Heart left ventricle (tissue), 16 donors: ENCODE results near the gene STK4. TPM values are rescaled to one million over a fixed set of nuclear protein-coding genes. Genes with fewer than 3 reads are reported as not detected.

Experiments used
- ATAC-seq, 4 donors: fragments of 200-7000 bp; cut with Tn5 transposase; one replicate each; pipeline ENCODE4 v1.9.1; 2020 to 2022; ENCODE audit warnings: moderate library complexity in 4 of 4, mild to moderate bottlenecking in 3 of 4, moderate number of reproducible peaks in 1 of 4
- DNase-seq, 5 donors: peaks; one replicate each; pipeline ENCODE4 v3.0.0-alpha.2; 2020
- H3K27ac ChIP-seq, 12 donors: fragments of 200-600 bp; sonication (generic) in 4 of 12; one replicate each; pipeline versions ENCODE4 v1.5.0 to v1.8.0; 2016 to 2022; ENCODE audit warnings: mild to moderate bottlenecking in 2 of 12
- H3K27me3 ChIP-seq, 9 donors: fragments of 200-600 bp; sonication (generic) in 2 of 9; one replicate each; pipeline versions ENCODE4 v1.5.1 to v1.8.0; 2016 to 2022; ENCODE audit warnings: mild to moderate bottlenecking in 3 of 9
- H3K36me3 ChIP-seq, 9 donors: fragments of 200-600 bp; sonication (generic) in 2 of 9; one replicate each; pipeline versions ENCODE4 v1.5.0 to v1.8.0; 2018 to 2022; ENCODE audit warnings: mild to moderate bottlenecking in 2 of 9
- H3K4me1 ChIP-seq, 12 donors: fragments of 200-600 bp; sonication (generic) in 4 of 12; one replicate each; pipeline versions ENCODE4 v1.5.0 to v1.8.0; 2016 to 2022; ENCODE audit warnings: mild to moderate bottlenecking in 3 of 12
- H3K4me3 ChIP-seq, 12 donors: fragments of 200-600 bp; sonication (generic) in 4 of 12; one replicate each; pipeline versions ENCODE4 v1.5.0 to v1.8.0; 2017 to 2022; ENCODE audit warnings: mild to moderate bottlenecking in 9 of 12, moderate library complexity in 4 of 12
- H3K9me3 ChIP-seq, 12 donors: fragments of 200-600 bp; sonication (generic) in 4 of 12; one replicate each; pipeline versions ENCODE4 v1.5.0 to v1.8.0; 2016 to 2022; ENCODE audit warnings: mild to moderate bottlenecking in 1 of 12
- CTCF ChIP-seq, 12 donors: fragments of 200-600 bp; sonication (generic) in 4 of 12; IDR thresholded peaks; one replicate each; pipeline versions ENCODE4 v1.5.0 to v1.8.0; 2018 to 2022; ENCODE audit warnings: antibody characterized with exemption in 12 of 12, mild to moderate bottlenecking in 5 of 12
- POLR2A ChIP-seq, 2 donors: fragments of 450-650 bp; IDR thresholded peaks; one replicate each; pipeline ENCODE4 v1.6.1; 2017; ENCODE audit warnings: antibody characterized with exemption in 2 of 2, mild to moderate bottlenecking in 2 of 2, moderate library complexity in 2 of 2
- WGBS, 4 donors: extraction: QIAGEN DNeasy Blood & Tissue Kit in 2 of 4; methylation state at CpG; one replicate each; pipeline versions ENCODE4 v1.1.5 to v1.1.7; 2013 to 2018; 5-methylcytosine and 5-hydroxymethylcytosine counted together
- intact Hi-C, 10 donors: fragments of 100-400 bp; cut with DNase I; formaldehyde crosslinking; loops; one replicate each; pipeline versions ENCODE4 v1.11.1 to v1.14.2; 2022
- polyA plus RNA-seq, 2 donors: library from polyadenylated mRNA; stranded (reverse); fragments of 200-250 nt; gene quantifications; one replicate each; pipeline ENCODE4 v1.2.3, GENCODE V29; 2013
- total RNA-seq, 9 donors: library from RNA; depleted of rRNA in 2 of 9; stranded (reverse); fragments of >200 nt in 2 of 9; fragmentation: NEBNext Ultra II Directional in 3 of 9; extraction: Animal tissue kit (Norgen Biotek cat#: 25700) in 3 of 9; gene quantifications; one replicate each; pipeline versions ENCODE4 v1.1.0 to v1.2.4, GENCODE V29; 2016 to 2023
- donor health status: ischemic (EF 13 %, LVEDD 7.1; RV severe dilation, severe dysfunction).
- donor health status: healthy with polysubstance abuse.
- donor health status: DM: no; HTN: yes; CAD: no.
- donor health status: DM: no; HTN: no; CAD: no.
- donor health status: ischemic (EF 25% LVEDD 6.9; RV normal size, moderate dysfunction).
- donor health status: ischemic (EF 25% LVEDD 5.7; RV mildly dilated, moderate dysfunction).
- donor health status: healthy.
- donor health status: DM: yes; HTN: yes; CAD: no.
- donor health status: ischemic (EF 35%, LVEDD 5.7; RV mildly dilated, moderate dysfunction).
- donor health status: nonischemic (EF 11% LVEDD 7.7; RV severe dilation, severe dysfunction).
- donor health status: DM: yes; HTN: yes; CAD: no.
- donor health status: PGD.
- donor health status: ischemic (EF 29% LVEDD 5.4; RV normal size, mild dysfunction).
- donor health status: nonischemic (EF 23%, LVEDD 6.1; RV moderate dilation, normal function).

The STK4 gene
- total and polyA plus RNA-seq, 11 donors: 3.2 to 25.3 (median 9.3) TPM

DNA sequence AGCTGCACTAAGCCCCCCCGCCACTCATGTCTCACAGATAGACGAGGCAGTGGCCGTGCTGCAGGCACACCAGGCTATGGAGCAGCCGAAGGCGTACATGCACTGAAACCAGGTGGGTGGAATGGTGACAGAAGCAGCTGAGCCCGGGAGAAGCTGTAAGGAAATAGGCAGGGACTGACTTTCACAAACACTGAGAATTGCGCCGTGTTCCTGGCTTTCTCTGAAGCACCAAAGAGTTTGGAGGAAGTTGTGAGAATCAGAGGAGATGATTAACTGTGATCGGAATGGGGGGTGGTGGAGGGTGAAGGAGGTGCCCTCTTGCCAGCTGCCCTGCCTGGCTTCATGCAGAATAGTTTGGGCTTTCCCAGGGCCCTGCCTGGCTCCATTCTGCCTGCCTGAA, 27.7 kb upstream of the STK4 start:
- Histone ChIP-seq H3K4me1 (no peaks in the 10 kb centered on the region), H3K36me3 (peaks cover 0 to 69% (median 30%) of the 10 kb centered on the region in 9 donors), H3K27me3 (no peaks in the 10 kb centered on the region), H3K9me3 (no peaks in the 10 kb centered on the region), H3K27ac (peak overlapping the region in 1 of 12 donors; percentile 49), H3K4me3 (no peak overlapping the region)
- 61 to 83% (median 75%) methylated on average over 9 of the region's 9 CpGs for WGBS, 4 donors
- no peak for DNase-seq
- intact Hi-C loops: no loop called here
- TF ChIP-seq POLR2A (IDR thresholded peaks at IDR 0.05) (no peak), CTCF (IDR thresholded peaks at IDR 0.05) (no peak)
- ATAC-seq: no peak

- DNase-seq (no peak), ATAC-seq (no peak)
- peaks cover 0 to 82% (median 55%) of the 10 kb centered on the region in 9 donors for H3K36me3 ChIP-seq
- intact Hi-C loops: no loop called here
- TF ChIP-seq CTCF (IDR thresholded peaks at IDR 0.05): no peak
- no peak for TF ChIP-seq POLR2A (IDR thresholded peaks at IDR 0.05)
- H3K4me1 ChIP-seq: no peaks in the 10 kb centered on the region
- no peaks in the 10 kb centered on the region for H3K27me3 ChIP-seq
- H3K27ac ChIP-seq: no peak overlapping the region
- WGBS, 4 donors: 89 to 93% (median 92%) methylated on average over 7 of the region's 7 CpGs
- no peaks in the 10 kb centered on the region for H3K9me3 ChIP-seq
- no peak overlapping the region for H3K4me3 ChIP-seq
These were observed 25.1 kb upstream of the STK4 start for GRCh38 chr20:44941120-44941691.

GRCh38 chr20:44942264-44942973, 23.9 kb upstream of the STK4 start:
- intact Hi-C loops: no loop called here
- TF ChIP-seq CTCF (IDR thresholded peaks at IDR 0.05): peak in 2 of 12 donors; percentile 8 to 10
- no peak for TF ChIP-seq POLR2A (IDR thresholded peaks at IDR 0.05)
- Histone ChIP-seq H3K27ac (no peak overlapping the region), H3K9me3 (no peaks in the 10 kb centered on the region), H3K27me3 (no peaks in the 10 kb centered on the region), H3K36me3 (peaks cover 0 to 84% (median 67%) of the 10 kb centered on the region in 9 donors), H3K4me1 (peaks cover 0 to 5% (median 0%) of the 10 kb centered on the region in 12 donors), H3K4me3 (peak overlapping the region in 3 of 12 donors; percentile 9 to 33 (median 32))
- WGBS, 4 donors: 81 to 96% (median 87%) methylated on average over 2 to 4 of the region's 4 CpGs
- ATAC-seq (peak in 2 of 4 donors; percentile 7 to 27), DNase-seq (no peak)

DNA sequence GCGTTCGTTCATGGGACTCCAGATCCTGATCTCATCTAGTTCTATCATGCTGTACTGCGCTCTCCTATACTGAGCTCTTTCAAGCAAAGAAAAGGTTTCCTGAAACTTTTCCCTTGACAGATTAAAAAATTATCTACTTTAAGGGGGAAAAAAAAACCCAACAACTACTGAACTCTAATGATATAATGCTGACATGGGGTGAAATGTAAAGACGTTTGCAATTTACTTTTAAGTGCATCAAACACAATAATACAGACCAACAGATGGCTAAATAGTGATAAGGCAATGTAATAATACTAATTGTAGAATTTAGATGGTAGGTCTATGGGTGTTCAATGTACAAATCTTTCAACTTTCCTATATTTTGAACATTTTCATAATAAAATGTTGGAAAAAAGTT, 22.5 kb upstream of the STK4 start:
- WGBS, 4 donors: 90 to 95% (median 94%) methylated on average over 4 of the region's 4 CpGs
- Histone ChIP-seq H3K36me3 (peaks cover 0 to 93% (median 76%) of the 10 kb centered on the region in 9 donors), H3K4me3 (no peak overlapping the region), H3K27ac (no peak overlapping the region), H3K27me3 (no peaks in the 10 kb centered on the region), H3K9me3 (no peaks in the 10 kb centered on the region), H3K4me1 (peaks cover 0 to 5% (median 0%) of the 10 kb centered on the region in 12 donors)
- intact Hi-C loops: no loop called here
- ATAC-seq: no peak
- TF ChIP-seq CTCF (IDR thresholded peaks at IDR 0.05) (no peak), POLR2A (IDR thresholded peaks at IDR 0.05) (no peak)
- no peak for DNase-seq
